SJSA1 (cell line): ENCODE measurements around the gene TRAM2. TPM values are rescaled to one million over a fixed set of nuclear protein-coding genes. Genes with fewer than 3 reads are reported as not detected.

Experiments used
- DNase-seq, 2 experiments: peaks; one replicate each; pipeline ENCODE4 v3.0.0-alpha.2; 2015 to 2020; ENCODE audit warnings: low spot score in 2 of 2, low read depth in 1 of 2
- H3K27ac ChIP-seq: fragments of 250-450 bp; sonication (Bioruptor Pico); 2 replicates; pipeline ENCODE4 v1.5.1; 2020; ENCODE audit warnings: mild to moderate bottlenecking, moderate library complexity
- H3K27me3 ChIP-seq: fragments of 250-450 bp; sonication (Bioruptor Pico); replicated peaks from 2 replicates; pipeline ENCODE4 v1.5.1; 2020; ENCODE audit warnings: mild to moderate bottlenecking, moderate library complexity
- H3K36me3 ChIP-seq: fragments of 250-450 bp; sonication (Bioruptor Pico); 2 replicates; pipeline ENCODE4 v1.5.1; 2020; ENCODE audit warnings: mild to moderate bottlenecking
- H3K4me1 ChIP-seq: fragments of 250-450 bp; sonication (Bioruptor Pico); replicated peaks from 2 replicates; pipeline ENCODE4 v1.6.1; 2021; ENCODE audit warnings: mild to moderate bottlenecking
- H3K4me3 ChIP-seq: fragments of 250-450 bp; sonication (Bioruptor Pico); 2 replicates; pipeline ENCODE4 v1.5.1; 2020; ENCODE audit warnings: mild to moderate bottlenecking
- H3K9me3 ChIP-seq: fragments of 250-450 bp; sonication (Bioruptor Pico); replicated peaks from 2 replicates; pipeline ENCODE4 v1.5.1; 2020; ENCODE audit warnings: mild to moderate bottlenecking
- total RNA-seq: library from RNA; depleted of rRNA; stranded (reverse); fragments of >200 nt; shearing (Covaris generic); gene quantifications from 2 replicates; pipeline ENCODE4 v1.2.3, GENCODE V29; 2014

Gene TRAM2
- total RNA-seq, 1 experiment from 2014 or later = 98.1 TPM

- no peak overlapping the region for H3K4me3 ChIP-seq
- peaks cover 68% of the 10 kb centered on the region for H3K36me3 ChIP-seq
- H3K27me3 ChIP-seq = no peaks in the 10 kb centered on the region
- no peaks in the 10 kb centered on the region for H3K9me3 ChIP-seq
- DNase-seq = no peak
- H3K27ac ChIP-seq = no peak overlapping the region
- H3K4me1 ChIP-seq = peaks cover 53% of the 10 kb centered on the region
These were observed 6.6 kb downstream of the TRAM2 start for GRCh38 chr6:52570291-52570700.

- Histone ChIP-seq H3K4me1 (peaks cover 34% of the 10 kb centered on the region), H3K4me3 (no peak overlapping the region), H3K27me3 (no peaks in the 10 kb centered on the region), H3K27ac (no peak overlapping the region), H3K36me3 (peaks cover 64% of the 10 kb centered on the region), H3K9me3 (no peaks in the 10 kb centered on the region)
- no peak for DNase-seq
These were observed 8.5 kb downstream of the TRAM2 start for GRCh38 chr6:52568320-52568719.

- no peak overlapping the region for H3K27ac ChIP-seq
- H3K9me3 ChIP-seq = no peaks in the 10 kb centered on the region
- no peaks in the 10 kb centered on the region for H3K27me3 ChIP-seq
- no peak overlapping the region for H3K4me3 ChIP-seq
- no peak for DNase-seq
- H3K36me3 ChIP-seq = peaks cover 59% of the 10 kb centered on the region
- peaks cover 21% of the 10 kb centered on the region for H3K4me1 ChIP-seq
These were observed 10.0 kb downstream of the TRAM2 start for GRCh38 chr6:52566853-52567279.

- H3K27me3 ChIP-seq = no peaks in the 10 kb centered on the region
- no peaks in the 10 kb centered on the region for H3K9me3 ChIP-seq
- no peak overlapping the region for H3K27ac ChIP-seq
- H3K4me1 ChIP-seq = peaks cover 20% of the 10 kb centered on the region
- H3K36me3 ChIP-seq = peaks cover 52% of the 10 kb centered on the region
- no peak overlapping the region for H3K4me3 ChIP-seq
- no peak for DNase-seq
These were observed 10.7 kb downstream of the TRAM2 start for GRCh38 chr6:52566201-52566600.

- no peak overlapping the region for H3K4me3 ChIP-seq
- peaks cover 59% of the 10 kb centered on the region for H3K36me3 ChIP-seq
- no peak for DNase-seq
- H3K4me1 ChIP-seq = peaks cover 22% of the 10 kb centered on the region
- H3K27ac ChIP-seq = no peak overlapping the region
- no peaks in the 10 kb centered on the region for H3K9me3 ChIP-seq
- H3K27me3 ChIP-seq = no peaks in the 10 kb centered on the region
These were observed 12.0 kb downstream of the TRAM2 start for GRCh38 chr6:52564856-52565255.

GRCh38 chr6:52562911-52563310 lies 13.9 kb downstream of the TRAM2 start:
- Histone ChIP-seq H3K4me1 (peaks cover 31% of the 10 kb centered on the region), H3K9me3 (no peaks in the 10 kb centered on the region), H3K4me3 (no peak overlapping the region), H3K27me3 (no peaks in the 10 kb centered on the region), H3K36me3 (peaks cover 64% of the 10 kb centered on the region), H3K27ac (no peak overlapping the region)
- no peak for DNase-seq

- DNase-seq = no peak
- H3K27me3 ChIP-seq = no peaks in the 10 kb centered on the region
- no peak overlapping the region for H3K4me3 ChIP-seq
- H3K4me1 ChIP-seq = peaks cover 35% of the 10 kb centered on the region
- no peak overlapping the region for H3K27ac ChIP-seq
- peaks cover 53% of the 10 kb centered on the region for H3K36me3 ChIP-seq
- no peaks in the 10 kb centered on the region for H3K9me3 ChIP-seq
These were observed 16.4 kb downstream of the TRAM2 start for GRCh38 chr6:52560462-52560861.

GRCh38 chr6:52558266-52559000 lies 18.4 kb downstream of the TRAM2 start:
- Histone ChIP-seq H3K9me3 (no peaks in the 10 kb centered on the region), H3K27me3 (no peaks in the 10 kb centered on the region), H3K27ac (no peak overlapping the region), H3K4me3 (no peak overlapping the region), H3K4me1 (peaks cover 48% of the 10 kb centered on the region), H3K36me3 (peaks cover 40% of the 10 kb centered on the region)
- no peak for DNase-seq

- peaks cover 34% of the 10 kb centered on the region for H3K36me3 ChIP-seq
- H3K4me1 ChIP-seq = peaks cover 56% of the 10 kb centered on the region
- DNase-seq = no peak
- no peaks in the 10 kb centered on the region for H3K27me3 ChIP-seq
- no peak overlapping the region for H3K4me3 ChIP-seq
- no peak overlapping the region for H3K27ac ChIP-seq
- no peaks in the 10 kb centered on the region for H3K9me3 ChIP-seq
These were observed 19.2 kb downstream of the TRAM2 start for GRCh38 chr6:52557389-52558265.

- no peak overlapping the region for H3K4me3 ChIP-seq
- peaks cover 35% of the 10 kb centered on the region for H3K36me3 ChIP-seq
- H3K9me3 ChIP-seq = no peaks in the 10 kb centered on the region
- H3K4me1 ChIP-seq = peaks cover 73% of the 10 kb centered on the region
- no peaks in the 10 kb centered on the region for H3K27me3 ChIP-seq
- no peak for DNase-seq
- H3K27ac ChIP-seq = no peak overlapping the region
These were observed 21.2 kb downstream of the TRAM2 start for GRCh38 chr6:52555518-52556233.

- H3K4me1 ChIP-seq = peaks cover 78% of the 10 kb centered on the region
- no peak overlapping the region for H3K27ac ChIP-seq
- H3K27me3 ChIP-seq = no peaks in the 10 kb centered on the region
- H3K9me3 ChIP-seq = no peaks in the 10 kb centered on the region
- peaks cover 35% of the 10 kb centered on the region for H3K36me3 ChIP-seq
- H3K4me3 ChIP-seq = no peak overlapping the region
- DNase-seq = no peak
These were observed 22.1 kb downstream of the TRAM2 start for GRCh38 chr6:52554684-52555280.

- Histone ChIP-seq H3K36me3 (peaks cover 32% of the 10 kb centered on the region), H3K27ac (no peak overlapping the region), H3K4me3 (no peak overlapping the region), H3K27me3 (no peaks in the 10 kb centered on the region), H3K9me3 (no peaks in the 10 kb centered on the region), H3K4me1 (peaks cover 83% of the 10 kb centered on the region)
- no peak for DNase-seq
These were observed 23.1 kb downstream of the TRAM2 start for GRCh38 chr6:52553719-52554118.

GRCh38 chr6:52553158-52553557 lies 23.7 kb downstream of the TRAM2 start:
- Histone ChIP-seq H3K4me1 (peaks cover 83% of the 10 kb centered on the region), H3K27me3 (no peaks in the 10 kb centered on the region), H3K27ac (no peak overlapping the region), H3K9me3 (no peaks in the 10 kb centered on the region), H3K36me3 (peaks cover 31% of the 10 kb centered on the region), H3K4me3 (no peak overlapping the region)
- DNase-seq = no peak
